Measurements from ENCODE around the gene RHOB.

The RHOB gene

DNA sequence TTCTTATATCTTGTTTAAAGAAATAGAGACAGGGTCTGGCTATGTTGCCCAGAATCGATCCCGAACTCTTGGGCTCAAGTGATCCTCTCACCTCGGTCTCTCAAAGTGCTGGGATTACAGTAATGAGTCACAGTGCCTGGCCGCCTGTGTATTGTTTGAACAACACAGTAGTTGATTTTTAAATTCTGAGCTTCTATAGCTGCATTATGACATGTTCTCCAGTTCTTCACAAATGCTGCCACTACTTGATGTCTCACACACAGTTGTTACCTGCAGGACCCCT, 7.7 kb upstream of the RHOB start:
- Histone ChIP-seq H3K4me3 (ENCODE audit: low read depth, low read length) (no peak overlapping the region), H3K27ac (ENCODE audit: low read depth, low read length) (no peak overlapping the region)

DNA sequence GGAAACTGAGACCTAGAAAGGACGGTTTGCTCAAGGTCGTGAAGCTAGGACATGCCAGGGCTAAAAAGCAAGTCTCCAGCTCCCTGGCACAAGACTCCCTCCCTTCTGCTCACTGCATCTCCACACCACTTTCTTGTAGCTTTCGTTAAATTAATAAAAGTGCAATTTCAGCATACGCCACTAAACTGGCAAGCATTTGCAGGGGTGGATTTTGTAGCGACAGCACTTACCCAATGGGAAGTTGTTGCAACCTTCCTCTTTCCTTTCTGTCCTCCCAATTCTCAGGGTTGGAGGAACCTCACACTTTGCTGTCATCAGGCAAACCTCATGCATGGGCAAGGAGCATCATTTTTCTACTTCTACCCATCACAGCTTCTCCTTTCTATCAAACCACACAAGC, 7.4 kb upstream of the RHOB start:
- H3K27me3 ChIP-seq (ENCODE audit: control insufficient read depth, insufficient read depth, low read length): no peaks in the 10 kb centered on the region
- peaks cover 11% of the 10 kb centered on the region; the same call in 1 of the 2 replicates for H3K4me1 ChIP-seq (ENCODE audit: control insufficient read depth, insufficient read depth, low read length)
- H3K4me3 ChIP-seq (ENCODE audit: low read depth, low read length): no peak overlapping the region
- H3K36me3 ChIP-seq (ENCODE audit: control insufficient read depth, insufficient read depth, low read length): no peaks in the 10 kb centered on the region
- no peak overlapping the region for H3K27ac ChIP-seq (ENCODE audit: low read depth, low read length)
- no peak overlapping the region for H3K9ac ChIP-seq (ENCODE audit: low read length)
- H3K9me3 ChIP-seq (ENCODE audit: control insufficient read depth, insufficient read depth, low read depth, low read length): no peaks in the 10 kb centered on the region

More for the DNA sequence above, 7.7 kb upstream of the RHOB start:
- H3K36me3 ChIP-seq (ENCODE audit: control insufficient read depth, insufficient read depth, low read length): no peaks in the 10 kb centered on the region
- H3K9me3 ChIP-seq (ENCODE audit: control insufficient read depth, insufficient read depth, low read depth, low read length): no peaks in the 10 kb centered on the region
- H3K4me1 ChIP-seq (ENCODE audit: control insufficient read depth, insufficient read depth, low read length): peaks cover 9% of the 10 kb centered on the region; the same call in 1 of the 2 replicates
- H3K9ac ChIP-seq (ENCODE audit: low read length): no peak overlapping the region
- H3K27me3 ChIP-seq (ENCODE audit: control insufficient read depth, insufficient read depth, low read length): no peaks in the 10 kb centered on the region

DNA sequence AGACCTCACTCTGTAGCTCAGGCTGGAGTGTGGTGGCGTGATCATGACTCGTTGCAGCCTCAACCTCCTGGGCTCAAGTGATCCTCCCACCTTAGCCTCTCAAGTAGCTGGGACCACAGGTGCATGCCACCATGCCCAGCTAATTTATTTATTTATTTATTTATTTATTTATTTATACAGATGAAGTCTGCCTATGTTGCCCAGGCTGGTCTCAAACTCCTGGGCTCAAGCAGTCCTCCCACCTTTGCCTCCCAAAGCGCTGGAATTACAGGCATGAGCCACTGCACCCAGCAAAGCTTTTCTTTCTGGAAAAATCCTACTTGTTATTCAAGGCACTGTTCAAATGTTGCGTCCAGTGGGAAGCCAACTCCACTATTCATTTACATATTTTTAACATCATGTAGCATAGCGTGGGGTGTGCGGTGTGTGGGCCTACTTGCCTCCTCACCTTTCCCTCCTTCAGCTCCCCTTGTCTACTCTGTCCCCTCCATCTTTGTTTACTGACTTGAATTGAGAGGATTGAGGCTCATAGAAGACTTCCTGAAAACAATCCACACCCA, 6.8 kb upstream of the RHOB start:
- Histone ChIP-seq H3K4me1 (ENCODE audit: control insufficient read depth, insufficient read depth, low read length) (peaks cover 16% of the 10 kb centered on the region; the same call in 1 of the 2 replicates), H3K9me3 (ENCODE audit: control insufficient read depth, insufficient read depth, low read depth, low read length) (no peaks in the 10 kb centered on the region), H3K27ac (ENCODE audit: low read depth, low read length) (no peak overlapping the region), H3K27me3 (ENCODE audit: control insufficient read depth, insufficient read depth, low read length) (no peaks in the 10 kb centered on the region; the same call in 1 of the 2 replicates), H3K4me3 (ENCODE audit: low read depth, low read length) (no peak overlapping the region), H3K9ac (ENCODE audit: low read length) (no peak overlapping the region), H3K36me3 (ENCODE audit: control insufficient read depth, insufficient read depth, low read length) (no peaks in the 10 kb centered on the region)

DNA sequence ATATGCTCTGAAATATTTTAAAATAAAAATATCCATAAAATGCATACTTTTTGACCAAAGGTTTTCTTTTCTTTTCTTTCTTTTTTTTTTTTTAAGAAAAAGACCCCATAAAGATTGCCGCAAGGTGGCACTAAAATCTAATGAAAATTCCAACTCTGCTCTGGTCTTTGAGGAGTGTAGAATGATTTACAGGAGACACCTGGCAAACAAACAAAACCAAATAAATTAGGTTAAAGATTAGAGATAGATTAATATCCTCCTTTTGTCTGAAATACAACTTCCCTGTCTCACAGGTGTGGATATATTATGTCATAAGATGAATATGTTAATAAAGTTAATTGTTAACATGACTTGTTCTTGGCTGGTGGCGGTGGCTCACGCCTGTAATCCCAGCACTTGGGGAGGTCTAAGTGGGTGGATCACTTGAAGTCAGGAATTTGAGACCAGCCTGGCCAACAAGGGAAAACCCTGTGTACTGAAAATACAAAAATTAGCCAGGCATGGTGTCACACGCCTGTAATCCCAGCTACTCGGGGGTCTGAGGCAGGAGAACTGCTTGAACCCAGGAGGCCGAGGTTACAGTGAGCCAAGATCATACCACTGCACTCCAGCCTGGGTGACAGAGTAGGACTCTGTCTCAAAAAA, 3.5 kb upstream of the RHOB start:
- Histone ChIP-seq H3K27me3 (ENCODE audit: control insufficient read depth, insufficient read depth, low read length) (peaks cover 16% of the 10 kb centered on the region), H3K9ac (ENCODE audit: low read length) (no peak overlapping the region), H3K4me1 (ENCODE audit: control insufficient read depth, insufficient read depth, low read length) (peaks cover 25% of the 10 kb centered on the region), H3K27ac (ENCODE audit: low read depth, low read length) (no peak overlapping the region), H3K4me3 (ENCODE audit: low read depth, low read length) (no peak overlapping the region), H3K36me3 (ENCODE audit: control insufficient read depth, insufficient read depth, low read length) (peaks cover 8% of the 10 kb centered on the region; the same call in 1 of the 2 replicates), H3K9me3 (ENCODE audit: control insufficient read depth, insufficient read depth, low read depth, low read length) (no peaks in the 10 kb centered on the region)

DNA sequence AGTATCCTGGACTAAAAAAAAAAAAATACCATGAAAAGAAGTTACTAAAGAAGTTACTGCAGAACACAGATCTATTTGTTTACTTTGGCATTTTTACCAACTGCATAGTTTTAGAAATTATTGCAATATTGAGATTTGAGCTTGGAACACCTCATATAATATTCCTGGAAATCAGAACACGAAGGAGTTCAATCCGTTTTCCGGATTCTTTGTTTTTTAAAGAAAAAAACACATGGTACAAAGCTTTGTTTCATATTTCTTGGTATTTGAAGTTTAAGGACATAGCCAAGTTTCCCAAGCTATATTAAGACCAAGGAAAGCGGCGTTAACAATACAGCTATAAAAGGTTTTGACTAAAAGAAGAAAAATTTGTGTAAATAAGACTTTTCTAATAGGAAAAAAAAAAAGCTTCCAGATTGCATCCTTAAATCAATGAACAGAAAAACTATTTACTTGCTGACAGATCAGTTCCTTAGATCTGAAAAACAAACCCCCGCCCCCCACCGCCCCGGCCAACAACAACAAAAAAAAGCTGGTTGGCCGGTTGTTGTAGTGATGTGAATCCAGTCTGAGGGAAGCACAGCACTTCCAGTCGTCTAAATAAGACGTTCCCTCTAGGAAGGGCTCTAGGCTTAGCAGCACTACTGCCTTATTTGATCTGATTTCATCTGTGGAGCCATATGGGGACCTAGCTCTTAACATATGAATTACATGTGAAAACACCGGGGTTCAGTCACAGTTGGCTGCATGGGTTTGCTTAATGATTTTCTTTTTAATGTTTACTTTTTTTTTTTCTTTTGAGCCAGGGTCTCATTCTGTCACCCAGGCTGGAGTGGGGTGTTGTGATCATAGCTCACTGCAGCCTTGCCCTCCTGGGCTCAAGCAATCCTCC, 2.5 kb upstream of the RHOB start:
- H3K9ac ChIP-seq (ENCODE audit: low read length): no peak overlapping the region
- H3K9me3 ChIP-seq (ENCODE audit: control insufficient read depth, insufficient read depth, low read depth, low read length): no peaks in the 10 kb centered on the region
- H3K4me1 ChIP-seq (ENCODE audit: control insufficient read depth, insufficient read depth, low read length): peaks cover 30% of the 10 kb centered on the region
- H3K27me3 ChIP-seq (ENCODE audit: control insufficient read depth, insufficient read depth, low read length): peaks cover 25% of the 10 kb centered on the region
- no peak overlapping the region for H3K27ac ChIP-seq (ENCODE audit: low read depth, low read length)
- peaks cover 8% of the 10 kb centered on the region; the same call in 1 of the 2 replicates for H3K36me3 ChIP-seq (ENCODE audit: control insufficient read depth, insufficient read depth, low read length)
- no peak overlapping the region for H3K4me3 ChIP-seq (ENCODE audit: low read depth, low read length)

DNA sequence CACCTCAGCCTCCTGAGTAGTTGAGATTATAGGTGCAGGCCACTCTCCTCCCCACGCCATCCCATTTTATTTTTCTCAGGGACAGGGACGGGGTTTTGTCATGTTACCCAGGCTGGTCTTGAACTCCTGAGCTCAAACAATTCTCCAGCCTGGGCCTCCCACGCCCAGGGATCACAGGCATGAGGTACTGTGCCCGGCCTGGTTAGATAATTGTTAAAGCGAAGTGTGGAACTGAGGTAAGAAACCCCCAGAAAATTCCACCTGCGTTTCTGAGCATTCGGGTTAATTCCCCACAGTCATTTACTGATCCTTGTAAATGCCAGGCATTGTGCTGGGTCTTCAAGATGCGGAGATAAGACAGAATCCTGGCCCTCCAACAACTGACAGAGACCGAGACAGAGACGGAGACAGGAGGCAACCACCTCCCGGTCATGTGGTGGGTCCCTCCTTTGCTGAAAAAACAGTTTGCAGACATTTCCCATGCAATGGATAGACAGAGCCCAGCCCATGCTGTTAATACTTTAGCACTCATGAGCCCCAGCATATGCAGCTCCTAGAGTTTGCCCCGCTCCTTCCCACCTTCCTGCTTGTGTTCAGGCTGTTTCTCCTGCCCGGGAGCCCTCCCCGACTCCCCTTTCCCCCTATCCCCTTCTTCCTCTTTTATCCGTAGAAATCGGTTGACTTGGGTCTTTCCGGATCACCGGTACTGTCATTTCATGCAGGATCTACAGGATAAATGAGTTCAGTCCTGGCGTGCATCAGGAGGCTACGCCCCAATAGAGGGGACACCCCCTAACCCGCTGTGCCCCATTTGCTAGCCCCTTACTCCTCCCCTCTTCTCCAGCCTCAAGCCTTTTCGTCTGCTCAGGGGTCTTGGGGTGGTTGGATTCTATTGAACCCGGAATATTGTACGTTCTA, 1.6 kb upstream of the RHOB start:
- no peak overlapping the region for H3K27ac ChIP-seq (ENCODE audit: low read depth, low read length)
- H3K9me3 ChIP-seq (ENCODE audit: control insufficient read depth, insufficient read depth, low read depth, low read length): no peaks in the 10 kb centered on the region
- H3K9ac ChIP-seq (ENCODE audit: low read length): no peak overlapping the region
- peaks cover 35% of the 10 kb centered on the region for H3K4me1 ChIP-seq (ENCODE audit: control insufficient read depth, insufficient read depth, low read length)
- peaks cover 8% of the 10 kb centered on the region; the same call in 1 of the 2 replicates for H3K36me3 ChIP-seq (ENCODE audit: control insufficient read depth, insufficient read depth, low read length)
- peaks cover 26% of the 10 kb centered on the region for H3K27me3 ChIP-seq (ENCODE audit: control insufficient read depth, insufficient read depth, low read length)
- H3K4me3 ChIP-seq (ENCODE audit: low read depth, low read length): no peak overlapping the region; the same call in 1 of the 2 replicates

DNA sequence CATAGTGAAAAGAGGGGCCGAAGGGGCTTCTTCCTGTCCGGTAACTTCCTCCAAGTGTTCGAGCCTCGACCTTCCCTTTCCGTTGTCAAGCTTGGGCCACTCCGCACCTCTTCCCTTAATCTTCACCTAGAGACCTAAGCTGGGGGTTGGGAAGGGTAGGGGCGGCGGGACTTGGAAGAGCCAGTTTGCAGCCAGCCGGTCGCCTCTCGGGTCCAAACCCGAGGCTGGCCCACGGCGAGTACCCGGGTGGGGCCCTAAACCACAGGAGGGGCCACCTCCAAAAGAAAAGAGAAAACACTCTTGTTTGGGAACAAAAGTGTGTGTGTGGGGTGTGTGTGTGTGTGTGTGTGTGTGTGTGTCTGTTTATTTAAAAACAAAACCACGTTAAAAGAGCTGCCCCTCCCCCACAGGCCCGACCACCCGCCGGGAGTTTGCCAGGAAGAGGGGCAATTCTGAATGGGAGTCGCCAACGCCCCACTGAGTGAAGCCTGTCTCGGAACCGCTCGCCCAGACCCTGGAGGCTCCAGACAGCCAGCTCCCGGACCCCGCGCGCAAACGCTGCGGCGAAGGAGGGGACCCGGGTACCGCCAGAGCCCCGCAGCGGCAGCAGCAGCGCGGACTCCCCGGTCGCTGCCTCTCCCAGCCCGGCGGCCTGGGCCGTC, 488 bp upstream of the RHOB start:
- H3K36me3 ChIP-seq (ENCODE audit: control insufficient read depth, insufficient read depth, low read length): peaks cover 8% of the 10 kb centered on the region; the same call in 1 of the 2 replicates
- peak overlapping the region; percentile 99 for H3K4me3 ChIP-seq (ENCODE audit: low read depth, low read length)
- H3K4me1 ChIP-seq (ENCODE audit: control insufficient read depth, insufficient read depth, low read length): peaks cover 45% of the 10 kb centered on the region
- H3K27ac ChIP-seq (ENCODE audit: low read depth, low read length): peak overlapping the region; percentile 92; the same call in 1 of the 2 replicates
- H3K9ac ChIP-seq (ENCODE audit: low read length): peak overlapping the region; percentile 96
- no peaks in the 10 kb centered on the region for H3K9me3 ChIP-seq (ENCODE audit: control insufficient read depth, insufficient read depth, low read depth, low read length)
- H3K27me3 ChIP-seq (ENCODE audit: control insufficient read depth, insufficient read depth, low read length): peaks cover 33% of the 10 kb centered on the region

DNA sequence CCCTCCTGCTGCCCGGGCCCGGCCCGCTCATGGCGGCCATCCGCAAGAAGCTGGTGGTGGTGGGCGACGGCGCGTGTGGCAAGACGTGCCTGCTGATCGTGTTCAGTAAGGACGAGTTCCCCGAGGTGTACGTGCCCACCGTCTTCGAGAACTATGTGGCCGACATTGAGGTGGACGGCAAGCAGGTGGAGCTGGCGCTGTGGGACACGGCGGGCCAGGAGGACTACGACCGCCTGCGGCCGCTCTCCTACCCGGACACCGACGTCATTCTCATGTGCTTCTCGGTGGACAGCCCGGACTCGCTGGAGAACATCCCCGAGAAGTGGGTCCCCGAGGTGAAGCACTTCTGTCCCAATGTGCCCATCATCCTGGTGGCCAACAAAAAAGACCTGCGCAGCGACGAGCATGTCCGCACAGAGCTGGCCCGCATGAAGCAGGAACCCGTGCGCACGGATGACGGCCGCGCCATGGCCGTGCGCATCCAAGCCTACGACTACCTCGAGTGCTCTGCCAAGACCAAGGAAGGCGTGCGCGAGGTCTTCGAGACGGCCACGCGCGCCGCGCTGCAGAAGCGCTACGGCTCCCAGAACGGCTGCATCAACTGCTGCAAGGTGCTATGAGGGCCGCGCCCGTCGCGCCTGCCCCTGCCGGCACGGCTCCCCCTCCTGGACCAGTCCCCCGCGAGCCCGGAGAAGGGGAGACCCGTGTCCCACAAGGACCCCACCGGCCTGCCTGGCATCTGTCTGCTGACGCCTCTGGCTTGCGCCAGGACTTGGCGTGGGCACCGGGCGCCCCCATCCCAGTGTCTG, 767 bp downstream of the RHOB start:
- no peaks in the 10 kb centered on the region for H3K9me3 ChIP-seq (ENCODE audit: control insufficient read depth, insufficient read depth, low read depth, low read length)
- H3K27ac ChIP-seq (ENCODE audit: low read depth, low read length): peak overlapping the region; percentile 92; the same call in 1 of the 2 replicates
- H3K36me3 ChIP-seq (ENCODE audit: control insufficient read depth, insufficient read depth, low read length): peaks cover 8% of the 10 kb centered on the region; the same call in 1 of the 2 replicates
- peak overlapping the region; percentile 96 for H3K9ac ChIP-seq (ENCODE audit: low read length)
- H3K4me3 ChIP-seq (ENCODE audit: low read depth, low read length): peak overlapping the region; percentile 99
- peaks cover 42% of the 10 kb centered on the region for H3K4me1 ChIP-seq (ENCODE audit: control insufficient read depth, insufficient read depth, low read length)
- peaks cover 36% of the 10 kb centered on the region for H3K27me3 ChIP-seq (ENCODE audit: control insufficient read depth, insufficient read depth, low read length)

DNA sequence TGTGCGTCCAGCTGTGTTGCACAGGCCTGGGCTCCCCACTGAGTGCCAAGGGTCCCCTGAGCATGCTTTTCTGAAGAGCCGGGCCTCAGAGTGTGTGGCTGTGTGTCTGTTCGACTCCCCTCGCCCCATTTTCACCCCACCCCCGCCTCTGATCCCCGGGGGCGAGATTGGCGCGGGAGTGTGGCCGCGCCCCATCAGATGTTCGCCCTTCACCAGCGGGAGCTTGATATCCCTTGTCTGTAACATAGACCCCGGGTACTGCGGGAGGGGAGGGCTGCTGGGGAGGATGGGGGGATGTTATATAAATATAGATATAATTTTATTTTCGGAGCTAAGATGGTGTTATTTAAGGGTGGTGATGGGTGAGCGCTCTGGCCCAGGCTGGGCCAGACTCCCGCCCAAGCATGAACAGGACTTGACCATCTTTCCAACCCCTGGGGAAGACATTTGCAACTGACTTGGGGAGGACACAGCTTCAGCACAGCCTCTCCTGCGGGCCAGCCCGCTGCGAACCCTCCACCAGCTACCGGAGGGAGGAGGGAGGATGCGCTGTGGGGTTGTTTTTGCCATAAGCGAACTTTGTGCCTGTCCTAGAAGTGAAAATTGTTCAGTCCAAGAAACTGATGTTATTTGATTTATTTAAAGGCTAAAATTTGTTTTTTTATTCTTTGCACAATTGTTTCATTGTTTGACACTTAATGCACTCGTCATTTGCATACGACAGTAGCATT, 1.5 kb downstream of the RHOB start:
- Histone ChIP-seq H3K4me1 (ENCODE audit: control insufficient read depth, insufficient read depth, low read length) (peaks cover 42% of the 10 kb centered on the region), H3K27me3 (ENCODE audit: control insufficient read depth, insufficient read depth, low read length) (peaks cover 39% of the 10 kb centered on the region), H3K9me3 (ENCODE audit: control insufficient read depth, insufficient read depth, low read depth, low read length) (no peaks in the 10 kb centered on the region), H3K4me3 (ENCODE audit: low read depth, low read length) (peak overlapping the region; percentile 99), H3K36me3 (ENCODE audit: control insufficient read depth, insufficient read depth, low read length) (peaks cover 8% of the 10 kb centered on the region; the same call in 1 of the 2 replicates), H3K9ac (ENCODE audit: low read length) (peak overlapping the region; percentile 96), H3K27ac (ENCODE audit: low read depth, low read length) (no peak overlapping the region; the same call in 1 of the 2 replicates)

Measured in HUES6 (cell line).